ENCODE data around the gene ADGRF1. TPM values are rescaled to one million over a fixed set of nuclear protein-coding genes. Genes with fewer than 3 reads are reported as not detected.

Gene ADGRF1
- polyA plus RNA-seq, 1 of the 3 experiments (the other 2 are of a cell fraction) = not detected

- H3K36me3 ChIP-seq (replicated peaks in 1 of 2; ENCODE audit: control insufficient read depth in 1 of 2, insufficient read depth in 2 of 2, low read length in 1 of 2) = no peaks in the 10 kb centered on the region
- no peak overlapping the region for H3K27ac ChIP-seq (ENCODE audit: low read depth in 2 of 2, low read length in 1 of 2)
- no peak overlapping the region for H3K9ac ChIP-seq
- POLR2A ChIA-PET = no interaction called here
- DNase-seq = no peak
- no peaks in the 10 kb centered on the region; the same call in 1 of the 2 replicates for H3K27me3 ChIP-seq (ENCODE audit: insufficient read depth)
- no peak overlapping the region for H2AFZ ChIP-seq (ENCODE audit: low read depth)
- CTCF ChIA-PET = interaction anchor here (1.0 to 1.3 kb wide), 2 partner anchors 27 to 171 kb away, joined by 5 to 7 read pairs; no protein-coding TSS in a partner anchor
- H3F3A ChIP-seq (replicated peaks; ENCODE audit: insufficient read depth) = no peaks in the 10 kb centered on the region
- no peaks in the 10 kb centered on the region for H3K79me2 ChIP-seq (ENCODE audit: insufficient read depth)
- no peaks in the 10 kb centered on the region for H4K20me1 ChIP-seq (ENCODE audit: insufficient read depth)
- no peaks in the 10 kb centered on the region for H3K9me3 ChIP-seq
- no peaks in the 10 kb centered on the region for H3K4me1 ChIP-seq (ENCODE audit: control insufficient read depth in 1 of 2, insufficient read depth in 2 of 2, low read depth in 1 of 2, low read length in 1 of 2)
- H3K4me3 ChIP-seq (ENCODE audit: low read depth in 2 of 2, low read length in 1 of 2) = no peak overlapping the region
- WGBS (ENCODE audit: low lambda C conversion rate) = 39% methylated on average over 5 of the region's 5 CpGs
- H3K4me2 ChIP-seq = no peak overlapping the region
- H3K9me2 ChIP-seq = no peaks in the 10 kb centered on the region
- TF ChIP-seq ZBTB33 (IDR thresholded peaks at IDR 0.05; ENCODE audit: borderline replicate concordance, low read depth) = no peak
- no peak for TF ChIP-seq FOXJ3 (CRISPR knock-in tag; IDR thresholded peaks at IDR 0.05)
- no peak for TF ChIP-seq RCOR1 (IDR thresholded peaks at IDR 0.05; ENCODE audit: low read length)
- TF ChIP-seq NRF1 (IDR thresholded peaks at IDR 0.05; ENCODE audit: low read depth, low read length) = no peak
- TF ChIP-seq, protein P1, sequence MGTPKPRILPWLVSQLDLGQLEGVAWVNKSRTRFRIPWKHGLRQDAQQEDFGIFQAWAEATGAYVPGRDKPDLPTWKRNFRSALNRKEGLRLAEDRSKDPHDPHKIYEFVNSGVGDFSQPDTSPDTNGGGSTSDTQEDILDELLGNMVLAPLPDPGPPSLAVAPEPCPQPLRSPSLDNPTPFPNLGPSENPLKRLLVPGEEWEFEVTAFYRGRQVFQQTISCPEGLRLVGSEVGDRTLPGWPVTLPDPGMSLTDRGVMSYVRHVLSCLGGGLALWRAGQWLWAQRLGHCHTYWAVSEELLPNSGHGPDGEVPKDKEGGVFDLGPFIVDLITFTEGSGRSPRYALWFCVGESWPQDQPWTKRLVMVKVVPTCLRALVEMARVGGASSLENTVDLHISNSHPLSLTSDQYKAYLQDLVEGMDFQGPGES (IDR thresholded peaks at IDR 0.05; ENCODE audit: low read depth, low read length) = no peak
- TF ChIP-seq TEAD4 (IDR thresholded peaks at IDR 0.05; ENCODE audit: borderline replicate concordance, insufficient read depth) = no peak
- TF ChIP-seq NFIC (IDR thresholded peaks at IDR 0.05; ENCODE audit: borderline replicate concordance) = no peak
- TF ChIP-seq, protein P2, sequence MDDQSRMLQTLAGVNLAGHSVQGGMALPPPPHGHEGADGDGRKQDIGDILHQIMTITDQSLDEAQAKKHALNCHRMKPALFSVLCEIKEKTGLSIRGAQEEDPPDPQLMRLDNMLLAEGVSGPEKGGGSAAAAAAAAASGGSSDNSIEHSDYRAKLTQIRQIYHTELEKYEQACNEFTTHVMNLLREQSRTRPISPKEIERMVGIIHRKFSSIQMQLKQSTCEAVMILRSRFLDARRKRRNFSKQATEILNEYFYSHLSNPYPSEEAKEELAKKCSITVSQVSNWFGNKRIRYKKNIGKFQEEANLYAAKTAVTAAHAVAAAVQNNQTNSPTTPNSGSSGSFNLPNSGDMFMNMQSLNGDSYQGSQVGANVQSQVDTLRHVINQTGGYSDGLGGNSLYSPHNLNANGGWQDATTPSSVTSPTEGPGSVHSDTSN (IDR thresholded peaks at IDR 0.05) = no peak
- no peak for TF ChIP-seq FOSL2 (IDR thresholded peaks at IDR 0.05; ENCODE audit: borderline replicate concordance, low read depth)
- no peak for TF ChIP-seq EP300 (IDR thresholded peaks at IDR 0.05; ENCODE audit: borderline replicate concordance in 1 of 2, low read depth in 1 of 2, low read length in 1 of 2)
- TF ChIP-seq MEF2A (IDR thresholded peaks at IDR 0.05; ENCODE audit: borderline replicate concordance, low read depth) = no peak
- no peak for TF ChIP-seq GATA2 (CRISPR knock-in tag; IDR thresholded peaks at IDR 0.05)
- no peak for TF ChIP-seq TAF1 (IDR thresholded peaks at IDR 0.05; ENCODE audit: borderline replicate concordance, low read depth, low read length)
- TF ChIP-seq USF2 (IDR thresholded peaks at IDR 0.05; ENCODE audit: borderline replicate concordance, low read depth, low read length) = no peak
- TF ChIP-seq MXI1 (IDR thresholded peaks at IDR 0.05; ENCODE audit: low read depth, low read length) = no peak
- TF ChIP-seq RAD21 (IDR thresholded peaks at IDR 0.05; ENCODE audit: low read length) = no peak
- TF ChIP-seq TCF12 (IDR thresholded peaks at IDR 0.05) = no peak
- TF ChIP-seq, protein P3, sequence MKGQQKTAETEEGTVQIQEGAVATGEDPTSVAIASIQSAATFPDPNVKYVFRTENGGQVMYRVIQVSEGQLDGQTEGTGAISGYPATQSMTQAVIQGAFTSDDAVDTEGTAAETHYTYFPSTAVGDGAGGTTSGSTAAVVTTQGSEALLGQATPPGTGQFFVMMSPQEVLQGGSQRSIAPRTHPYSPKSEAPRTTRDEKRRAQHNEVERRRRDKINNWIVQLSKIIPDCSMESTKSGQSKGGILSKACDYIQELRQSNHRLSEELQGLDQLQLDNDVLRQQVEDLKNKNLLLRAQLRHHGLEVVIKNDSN (IDR thresholded peaks at IDR 0.05; ENCODE audit: borderline replicate concordance, low read depth) = no peak
Measured at GRCh38 chr6:47019941-47020340, 22.2 kb downstream of the ADGRF1 start.
